ENCODE data around the gene COX7A1. TPM values are rescaled to one million over a fixed set of nuclear protein-coding genes. Genes with fewer than 3 reads are reported as not detected.

Gene COX7A1
- total RNA-seq, 3 donors from 2014 or later = 20.8 to 69.3 (median 29.5) TPM

GRCh38 chr19:36120984-36121358 lies 31.3 kb downstream of the COX7A1 start:
- DNase-seq (ENCODE audit: low spot score in 2 of 2) = no peak
- Histone ChIP-seq H3K36me3 (no peaks in the 10 kb centered on the region), H3K4me1 (peaks cover 0 to 3% of the 10 kb centered on the region in 2 donors), H3K9me3 (no peaks in the 10 kb centered on the region), H3K4me3 (no peak overlapping the region), H3K27ac (no peak overlapping the region), H3K27me3 (no peaks in the 10 kb centered on the region)
- TF ChIP-seq POLR2AphosphoS5 (IDR thresholded peaks at IDR 0.05) = no peak
- no peak for TF ChIP-seq POLR2A (IDR thresholded peaks at IDR 0.05)
- TF ChIP-seq CTCF (IDR thresholded peaks at IDR 0.05) = no peak
- intact Hi-C loops (cut with DNase I; ENCODE audit: low total_unique reads) = loop anchor here (10.0 kb wide), 1 partner anchor 54 kb away; no protein-coding TSS in a partner anchor

GRCh38 chr19:36120092-36120983 lies 31.9 kb downstream of the COX7A1 start:
- no peak overlapping the region for H3K4me3 ChIP-seq
- no peaks in the 10 kb centered on the region for H3K27me3 ChIP-seq
- H3K4me1 ChIP-seq = peaks cover 0 to 3% of the 10 kb centered on the region in 2 donors
- H3K27ac ChIP-seq = no peak overlapping the region
- no peak for TF ChIP-seq POLR2AphosphoS5 (IDR thresholded peaks at IDR 0.05)
- no peak for TF ChIP-seq POLR2A (IDR thresholded peaks at IDR 0.05)
- TF ChIP-seq CTCF (IDR thresholded peaks at IDR 0.05) = no peak
- no peaks in the 10 kb centered on the region for H3K36me3 ChIP-seq
- no peaks in the 10 kb centered on the region for H3K9me3 ChIP-seq
- intact Hi-C loops (cut with DNase I; ENCODE audit: low total_unique reads) = loop anchor here (10.0 kb wide), 1 partner anchor 54 kb away; no protein-coding TSS in a partner anchor
- no peak for DNase-seq (ENCODE audit: low spot score in 2 of 2)

GRCh38 chr19:36116344-36116637 lies 36.0 kb downstream of the COX7A1 start:
- no peak for TF ChIP-seq POLR2AphosphoS5 (IDR thresholded peaks at IDR 0.05)
- no peak for TF ChIP-seq POLR2A (IDR thresholded peaks at IDR 0.05)
- TF ChIP-seq CTCF (IDR thresholded peaks at IDR 0.05) = no peak
- Histone ChIP-seq H3K4me3 (peak overlapping the region; percentile 72 to 89 (median 77)), H3K27ac (peak overlapping the region; percentile 92 to 97), H3K9me3 (no peaks in the 10 kb centered on the region), H3K27me3 (no peaks in the 10 kb centered on the region), H3K36me3 (no peaks in the 10 kb centered on the region), H3K4me1 (peaks cover 0 to 7% of the 10 kb centered on the region in 2 donors)
- intact Hi-C loops (cut with DNase I; ENCODE audit: low total_unique reads) = no loop called here
- no peak for DNase-seq (ENCODE audit: low spot score in 2 of 2)

- TF ChIP-seq POLR2AphosphoS5 (IDR thresholded peaks at IDR 0.05) (peak; percentile 6 to 64 (median 47)), CTCF (IDR thresholded peaks at IDR 0.05) (no peak)
- Histone ChIP-seq H3K36me3 (no peaks in the 10 kb centered on the region), H3K27me3 (no peaks in the 10 kb centered on the region), H3K9me3 (no peaks in the 10 kb centered on the region), H3K27ac (peak within 1 kb of the TSS; percentile 92 to 97), H3K4me3 (peak within 1 kb of the TSS; percentile 72 to 89 (median 77)), H3K4me1 (peaks cover 0 to 7% of the 10 kb centered on the region in 2 donors)
- intact Hi-C loops (cut with DNase I; ENCODE audit: low total_unique reads) = no loop called here
- DNase-seq (ENCODE audit: low spot score in 2 of 2) = peak in 1 of 2 donors; percentile 81
Measured at GRCh38 chr19:36115453-36116343, 36.5 kb downstream of the COX7A1 start, which contains the start of gene TBCB. TSS of gene TBCB (plus strand) at chr19:36115468. CDS start at chr19:36115561, 93 bp downstream.
